Measurements from ENCODE around the gene MNT.

Gene MNT

GRCh38 chr17:2380950-2381649 is 19.8 kb downstream of the MNT start:
- Mint-ChIP-seq H3K9me3 (no peaks in the 10 kb centered on the region), H3K36me3 (no peaks in the 10 kb centered on the region), H3K27me3 (no peaks in the 10 kb centered on the region), H3K27ac (peak overlapping the region; percentile 81), H3K4me1 (peaks cover 4% of the 10 kb centered on the region), H3K4me3 (no peak overlapping the region)

- Mint-ChIP-seq H3K9me3 (no peaks in the 10 kb centered on the region), H3K27ac (peak overlapping the region; percentile 81), H3K36me3 (no peaks in the 10 kb centered on the region), H3K27me3 (no peaks in the 10 kb centered on the region), H3K4me1 (peaks cover 4% of the 10 kb centered on the region), H3K4me3 (no peak overlapping the region)
Observed at GRCh38 chr17:2380226-2380922, 20.5 kb downstream of the MNT start.

- Mint-ChIP-seq H3K27ac (no peak overlapping the region), H3K36me3 (no peaks in the 10 kb centered on the region), H3K27me3 (no peaks in the 10 kb centered on the region), H3K4me1 (peaks cover 4% of the 10 kb centered on the region), H3K9me3 (no peaks in the 10 kb centered on the region), H3K4me3 (no peak overlapping the region)
Observed at GRCh38 chr17:2379489-2380225, 21.2 kb downstream of the MNT start.

GRCh38 chr17:2378905-2379304 is 22.0 kb downstream of the MNT start:
- Mint-ChIP-seq H3K27ac (no peak overlapping the region), H3K27me3 (no peaks in the 10 kb centered on the region), H3K36me3 (no peaks in the 10 kb centered on the region), H3K9me3 (no peaks in the 10 kb centered on the region), H3K4me3 (no peak overlapping the region), H3K4me1 (peaks cover 4% of the 10 kb centered on the region)

GRCh38 chr17:2377659-2378058 is 23.2 kb downstream of the MNT start:
- H3K27ac Mint-ChIP-seq = no peak overlapping the region
- peaks cover 3% of the 10 kb centered on the region for H3K4me1 Mint-ChIP-seq
- no peak overlapping the region for H3K4me3 Mint-ChIP-seq
- H3K27me3 Mint-ChIP-seq = no peaks in the 10 kb centered on the region
- H3K9me3 Mint-ChIP-seq = no peaks in the 10 kb centered on the region
- H3K36me3 Mint-ChIP-seq = no peaks in the 10 kb centered on the region

GRCh38 chr17:2376107-2376506 is 24.8 kb downstream of the MNT start:
- Mint-ChIP-seq H3K4me3 (no peak overlapping the region), H3K9me3 (no peaks in the 10 kb centered on the region), H3K27me3 (no peaks in the 10 kb centered on the region), H3K27ac (no peak overlapping the region), H3K36me3 (peaks cover 1% of the 10 kb centered on the region), H3K4me1 (no peaks in the 10 kb centered on the region)

GRCh38 chr17:2375406-2375805 is 25.5 kb downstream of the MNT start:
- H3K27me3 Mint-ChIP-seq = no peaks in the 10 kb centered on the region
- H3K9me3 Mint-ChIP-seq = no peaks in the 10 kb centered on the region
- H3K4me3 Mint-ChIP-seq = no peak overlapping the region
- peaks cover 1% of the 10 kb centered on the region for H3K36me3 Mint-ChIP-seq
- no peaks in the 10 kb centered on the region for H3K4me1 Mint-ChIP-seq
- H3K27ac Mint-ChIP-seq = no peak overlapping the region

- peaks cover 1% of the 10 kb centered on the region for H3K36me3 Mint-ChIP-seq
- no peaks in the 10 kb centered on the region for H3K27me3 Mint-ChIP-seq
- H3K27ac Mint-ChIP-seq = peak overlapping the region; percentile 38
- no peaks in the 10 kb centered on the region for H3K4me1 Mint-ChIP-seq
- H3K4me3 Mint-ChIP-seq = no peak overlapping the region
- H3K9me3 Mint-ChIP-seq = no peaks in the 10 kb centered on the region
Observed at GRCh38 chr17:2374549-2375285, 26.1 kb downstream of the MNT start.

- Mint-ChIP-seq H3K27me3 (no peaks in the 10 kb centered on the region), H3K9me3 (no peaks in the 10 kb centered on the region), H3K36me3 (peaks cover 1% of the 10 kb centered on the region), H3K4me3 (no peak overlapping the region), H3K27ac (no peak overlapping the region), H3K4me1 (no peaks in the 10 kb centered on the region)
Observed at GRCh38 chr17:2373179-2373578, 27.7 kb downstream of the MNT start.

GRCh38 chr17:2372681-2373080 is 28.2 kb downstream of the MNT start:
- H3K9me3 Mint-ChIP-seq = no peaks in the 10 kb centered on the region

GRCh38 chr17:2372180-2372579 is 28.7 kb downstream of the MNT start:
- no peaks in the 10 kb centered on the region for H3K27me3 Mint-ChIP-seq
- no peaks in the 10 kb centered on the region for H3K4me1 Mint-ChIP-seq
- no peaks in the 10 kb centered on the region for H3K9me3 Mint-ChIP-seq
- peaks cover 1% of the 10 kb centered on the region for H3K36me3 Mint-ChIP-seq
- H3K27ac Mint-ChIP-seq = no peak overlapping the region
- H3K4me3 Mint-ChIP-seq = no peak overlapping the region

More at GRCh38 chr17:2372681-2373080, 28.2 kb downstream of the MNT start:
- Mint-ChIP-seq H3K27ac (no peak overlapping the region), H3K27me3 (no peaks in the 10 kb centered on the region), H3K4me1 (no peaks in the 10 kb centered on the region), H3K36me3 (peaks cover 1% of the 10 kb centered on the region), H3K4me3 (no peak overlapping the region)

- Mint-ChIP-seq H3K27ac (peak overlapping the region; percentile 65), H3K4me3 (no peak overlapping the region), H3K36me3 (peaks cover 1% of the 10 kb centered on the region), H3K27me3 (no peaks in the 10 kb centered on the region), H3K9me3 (no peaks in the 10 kb centered on the region), H3K4me1 (no peaks in the 10 kb centered on the region)
Observed at GRCh38 chr17:2371183-2372130, 29.4 kb downstream of the MNT start.

GRCh38 chr17:2370211-2370589 is 30.7 kb downstream of the MNT start:
- Mint-ChIP-seq H3K9me3 (no peaks in the 10 kb centered on the region), H3K4me1 (no peaks in the 10 kb centered on the region), H3K27ac (no peak overlapping the region), H3K4me3 (no peak overlapping the region), H3K36me3 (peaks cover 1% of the 10 kb centered on the region), H3K27me3 (no peaks in the 10 kb centered on the region)

GRCh38 chr17:2369551-2370210 is 31.2 kb downstream of the MNT start:
- H3K27ac Mint-ChIP-seq = no peak overlapping the region
- no peaks in the 10 kb centered on the region for H3K9me3 Mint-ChIP-seq
- no peaks in the 10 kb centered on the region for H3K4me1 Mint-ChIP-seq
- peaks cover 1% of the 10 kb centered on the region for H3K36me3 Mint-ChIP-seq
- no peaks in the 10 kb centered on the region for H3K27me3 Mint-ChIP-seq
- no peak overlapping the region for H3K4me3 Mint-ChIP-seq

Measured in activated naive CD4-positive, alpha-beta T cell treated with anti-CD3 and anti-CD28 coated beads, Interleukin-2, amount 50 U/mL, for 24 hours (primary cell).